GM20000 (cell line): ENCODE results near the gene PRDM16.

Experiments
- DNase-seq: peaks from one replicate; pipeline ENCODE4 v3.0.0; 2012; ENCODE audit warnings: low spot score
- TF ChIP-seq, protein P1 (sequence below): IDR thresholded peaks from 2 replicates; pipeline ENCODE4 v1.5.1; 2012; ENCODE audit warnings: mild to moderate bottlenecking, control low read depth; ENCODE audit errors: extremely low read depth, missing control alignments

PRDM16 gene

DNA sequence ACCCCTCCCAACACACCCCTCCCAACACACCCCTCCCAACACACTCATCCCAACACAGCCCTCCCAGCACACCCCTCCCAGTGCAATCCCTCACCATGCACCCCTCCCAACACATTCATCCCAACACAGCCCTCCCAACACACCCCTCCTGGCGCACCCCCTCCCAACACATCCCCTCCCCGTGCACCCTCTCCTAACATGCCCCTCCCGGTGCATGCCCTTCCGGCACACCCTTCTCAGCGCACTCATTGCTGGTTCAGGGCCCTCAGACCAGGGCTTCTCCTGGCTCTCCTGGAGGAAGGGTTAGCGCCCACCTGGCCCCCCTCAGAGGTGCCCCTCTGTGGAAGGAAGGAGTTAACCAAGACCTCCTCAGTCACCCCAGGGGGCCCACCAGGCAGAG is 310.9 kb downstream of the PRDM16 start:
- DNase-seq = no peak

DNA sequence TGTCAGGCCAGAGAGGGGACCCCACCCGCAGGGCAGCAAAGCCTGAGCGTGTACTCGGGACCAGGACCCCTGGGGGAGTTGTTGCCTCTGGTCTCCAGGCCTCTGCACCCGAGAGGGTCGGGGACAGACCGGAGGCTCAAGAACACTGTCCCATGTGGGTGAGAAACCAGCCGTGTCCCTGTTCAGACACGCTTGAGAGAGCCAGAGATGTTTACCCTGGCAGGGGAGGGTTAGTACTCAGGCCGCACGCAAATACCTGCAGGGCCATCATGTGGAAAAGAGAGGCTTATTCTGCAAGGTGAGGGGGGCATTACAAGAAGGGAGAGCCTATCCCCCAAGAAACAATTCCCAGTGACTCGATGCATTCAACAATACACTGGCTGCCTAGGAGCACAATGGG is 311.5 kb downstream of the PRDM16 start:
- no peak for DNase-seq
- TF ChIP-seq, protein P1, sequence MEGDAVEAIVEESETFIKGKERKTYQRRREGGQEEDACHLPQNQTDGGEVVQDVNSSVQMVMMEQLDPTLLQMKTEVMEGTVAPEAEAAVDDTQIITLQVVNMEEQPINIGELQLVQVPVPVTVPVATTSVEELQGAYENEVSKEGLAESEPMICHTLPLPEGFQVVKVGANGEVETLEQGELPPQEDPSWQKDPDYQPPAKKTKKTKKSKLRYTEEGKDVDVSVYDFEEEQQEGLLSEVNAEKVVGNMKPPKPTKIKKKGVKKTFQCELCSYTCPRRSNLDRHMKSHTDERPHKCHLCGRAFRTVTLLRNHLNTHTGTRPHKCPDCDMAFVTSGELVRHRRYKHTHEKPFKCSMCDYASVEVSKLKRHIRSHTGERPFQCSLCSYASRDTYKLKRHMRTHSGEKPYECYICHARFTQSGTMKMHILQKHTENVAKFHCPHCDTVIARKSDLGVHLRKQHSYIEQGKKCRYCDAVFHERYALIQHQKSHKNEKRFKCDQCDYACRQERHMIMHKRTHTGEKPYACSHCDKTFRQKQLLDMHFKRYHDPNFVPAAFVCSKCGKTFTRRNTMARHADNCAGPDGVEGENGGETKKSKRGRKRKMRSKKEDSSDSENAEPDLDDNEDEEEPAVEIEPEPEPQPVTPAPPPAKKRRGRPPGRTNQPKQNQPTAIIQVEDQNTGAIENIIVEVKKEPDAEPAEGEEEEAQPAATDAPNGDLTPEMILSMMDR = no peak

More for the DNA sequence above, 310.9 kb downstream of the PRDM16 start:
- TF ChIP-seq, protein P1 = no peak

DNA sequence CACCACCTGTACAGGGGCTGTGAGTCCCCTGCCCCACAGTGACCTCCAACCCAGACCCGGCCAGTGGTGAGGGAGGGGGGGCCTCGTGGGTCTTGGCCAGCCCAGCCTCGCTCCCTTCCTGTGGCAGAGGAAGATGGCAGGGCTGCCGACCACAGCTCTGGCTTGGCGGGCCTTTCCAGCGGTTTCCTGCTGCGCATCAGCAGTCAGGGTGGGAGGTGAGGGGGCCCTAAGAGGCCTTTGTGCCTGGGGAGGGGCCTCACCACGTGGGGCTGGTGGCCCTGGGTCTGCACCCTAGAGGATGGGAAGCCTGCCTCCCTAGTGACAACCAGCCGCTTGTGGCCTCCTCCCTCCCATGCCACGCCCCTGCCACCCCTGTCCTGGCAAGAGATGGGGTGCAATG is 312.9 kb downstream of the PRDM16 start:
- TF ChIP-seq, protein P1 = no peak

DNA sequence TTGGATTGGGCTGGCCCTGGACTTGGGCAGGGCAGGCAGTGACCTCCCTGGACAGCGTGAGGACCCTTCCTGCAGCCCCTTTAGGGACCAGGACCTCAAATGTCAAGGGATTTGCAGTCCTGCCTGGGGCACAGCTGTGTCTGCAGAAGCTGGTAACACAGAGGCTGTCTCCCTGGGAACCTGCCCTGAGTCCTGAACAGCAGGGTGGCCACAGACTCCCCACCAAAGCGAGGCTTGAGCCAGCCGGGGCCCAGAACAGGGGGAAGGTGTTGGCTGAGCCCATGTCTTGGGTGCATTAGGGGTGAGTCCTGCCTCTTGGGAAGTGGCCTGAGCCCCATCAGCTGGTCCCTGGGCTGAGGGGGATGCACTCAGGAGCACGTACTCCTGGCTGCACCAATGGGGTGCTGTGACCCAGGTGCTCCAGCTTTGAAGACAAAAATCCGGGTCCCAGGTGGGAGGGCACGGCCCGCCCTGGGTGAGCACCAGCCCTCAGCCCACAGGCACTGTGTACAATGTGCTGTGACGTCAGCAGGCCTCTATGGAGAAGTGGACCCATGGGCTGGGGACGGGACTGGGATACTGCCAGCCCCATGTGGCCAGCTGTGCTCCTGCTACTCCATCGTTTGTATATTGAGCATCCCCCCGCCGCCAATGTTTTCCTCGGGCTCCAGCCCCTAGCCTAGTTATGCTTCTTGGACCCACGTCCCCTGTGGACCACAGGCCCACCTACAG is 313.5 kb downstream of the PRDM16 start:
- TF ChIP-seq, protein P1 = no peak

More for the DNA sequence above, 312.9 kb downstream of the PRDM16 start:
- no peak for DNase-seq

DNA sequence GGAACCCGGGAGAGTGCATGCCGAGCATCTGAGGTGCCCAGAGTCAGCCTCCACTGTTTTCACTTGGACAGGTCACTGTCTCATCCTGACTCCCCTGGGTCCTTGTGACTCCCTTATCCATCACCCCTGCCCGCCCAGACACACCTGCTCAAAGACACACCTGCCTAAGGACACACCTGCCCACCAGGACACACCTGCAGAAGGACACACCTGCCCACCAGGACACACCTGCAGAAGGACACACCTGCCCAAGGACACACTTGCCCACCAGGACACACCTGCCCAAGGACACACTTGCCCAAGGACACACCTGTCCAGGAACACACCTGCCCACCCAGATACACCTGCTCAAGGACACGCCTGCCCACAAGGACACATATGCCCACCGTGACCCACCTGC is 314.7 kb downstream of the PRDM16 start:
- TF ChIP-seq, protein P1 = no peak
- DNase-seq = no peak

More for the DNA sequence above, 313.5 kb downstream of the PRDM16 start:
- no peak for DNase-seq

DNA sequence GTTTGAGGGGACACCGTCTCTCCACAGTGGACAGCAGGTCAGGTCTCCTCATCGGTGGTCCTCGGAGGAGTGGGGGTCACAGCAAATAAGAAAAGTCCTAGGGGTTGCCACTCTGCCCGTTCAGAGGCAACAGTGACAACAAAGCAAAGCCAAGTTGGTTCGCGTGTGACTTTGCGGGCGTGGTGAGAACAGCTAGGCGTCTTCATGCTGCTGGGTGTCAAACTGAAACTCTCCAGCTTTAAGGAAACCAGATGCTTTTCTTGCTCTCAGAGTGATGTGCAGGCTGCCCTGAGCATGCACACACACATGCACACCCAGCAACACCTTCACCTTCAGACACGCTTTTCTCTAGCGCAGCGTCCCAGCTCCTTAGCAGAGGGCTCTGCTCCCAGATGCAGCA is 315.4 kb downstream of the PRDM16 start:
- TF ChIP-seq, protein P1 = no peak
- DNase-seq = no peak

DNA sequence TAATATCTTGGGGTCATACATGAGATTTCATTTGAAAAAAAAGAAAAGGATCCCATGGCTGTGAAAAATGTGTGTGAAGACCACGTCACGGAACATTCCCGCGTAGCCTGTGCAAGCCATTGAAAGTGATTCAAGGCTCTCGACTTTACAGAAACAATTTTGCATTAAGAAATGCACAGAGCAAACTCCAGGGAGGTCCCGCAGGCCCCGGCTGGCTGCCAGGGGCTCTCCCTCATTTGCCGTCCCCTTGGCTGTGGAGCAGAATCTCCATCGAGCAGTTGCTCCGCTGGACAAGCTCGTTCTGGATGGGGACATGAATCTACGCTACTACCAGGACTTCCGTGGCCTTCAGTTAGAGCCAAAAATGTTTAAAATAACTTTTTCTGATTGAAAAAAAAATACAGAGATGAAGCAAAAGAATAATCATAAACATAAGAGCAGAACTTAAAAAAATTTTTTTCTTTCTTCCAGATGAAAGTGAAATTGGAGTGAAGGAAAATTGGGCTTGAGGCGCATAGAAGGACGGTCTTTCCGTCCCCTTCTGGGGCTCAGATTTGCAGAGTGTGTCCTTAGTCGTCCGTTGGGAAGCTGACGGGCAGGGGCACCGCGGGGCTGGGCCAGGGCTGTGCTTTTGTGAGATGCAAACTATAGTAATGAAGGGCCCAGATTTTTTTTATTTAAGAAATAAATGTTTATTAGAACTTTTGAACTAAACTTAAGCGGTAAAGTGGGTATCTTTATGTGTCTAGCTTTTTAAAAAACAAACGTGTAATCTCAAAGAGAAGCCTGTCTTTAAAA is 317.4 kb downstream of the PRDM16 start:
- TF ChIP-seq, protein P1 = no peak
- no peak for DNase-seq
